OCI-LY1 (cell line): ENCODE results near the gene HNRNPA2B1.

Experiments
- H2AFZ ChIP-seq: fragments of 200-600 bp; sonication (generic), shearing (Covaris generic); 2 replicates; pipeline ENCODE4 v1.6.0; 2014; ENCODE audit warnings: antibody characterized with exemption, mild to moderate bottlenecking, low read length
- H3F3A ChIP-seq: fragments of 200-600 bp; sonication (generic), shearing (Covaris generic); 2 replicates; pipeline ENCODE4 v1.6.0; 2014; ENCODE audit warnings: mild to moderate bottlenecking, antibody characterized with exemption, low read length, moderate library complexity; ENCODE audit not compliant: insufficient read depth
- H3K27ac ChIP-seq: fragments of 200-600 bp; sonication (generic); 2 replicates; pipeline ENCODE4 v1.5.1; 2014; ENCODE audit warnings: low read length, mixed run types, mild to moderate bottlenecking, low read depth; ENCODE audit not compliant: poor library complexity, severe bottlenecking
- H3K27me3 ChIP-seq: fragments of 200-600 bp; sonication (generic); 2 replicates; pipeline ENCODE4 v1.6.0; 2014; ENCODE audit warnings: antibody characterized with exemption, mild to moderate bottlenecking, low read length, moderate library complexity; ENCODE audit not compliant: insufficient read depth
- H3K36me3 ChIP-seq: fragments of 200-600 bp; sonication (generic); 2 replicates; pipeline ENCODE4 v1.6.1; 2014; ENCODE audit warnings: mild to moderate bottlenecking, antibody characterized with exemption, low read length, moderate library complexity, mixed read lengths; ENCODE audit not compliant: insufficient read depth
- H3K4me1 ChIP-seq: fragments of 200-600 bp; sonication (generic); 2 replicates; pipeline ENCODE4 v1.5.1; 2014; ENCODE audit warnings: mild to moderate bottlenecking, low read length, moderate library complexity; ENCODE audit not compliant: insufficient read depth, severe bottlenecking
- H3K4me2 ChIP-seq: fragments of 200-600 bp; sonication (generic), shearing (Covaris generic); 2 replicates; pipeline ENCODE4 v1.6.1; 2014; ENCODE audit warnings: low read length
- H3K4me3 ChIP-seq: fragments of 200-600 bp; sonication (generic); 2 replicates; pipeline ENCODE4 v1.5.1; 2014; ENCODE audit warnings: low read length, low read depth, mild to moderate bottlenecking, mixed read lengths; ENCODE audit not compliant: poor library complexity, severe bottlenecking
- H3K79me2 ChIP-seq: fragments of 200-600 bp; shearing (Covaris generic); 2 replicates; pipeline ENCODE4 v1.6.1; 2016; ENCODE audit warnings: mixed run types, low read length, mixed read lengths; ENCODE audit not compliant: insufficient read depth
- H3K9ac ChIP-seq: fragments of 200-600 bp; sonication (generic), shearing (Covaris generic); 2 replicates; pipeline ENCODE4 v1.6.1; 2014; ENCODE audit warnings: mild to moderate bottlenecking, low read length, mixed read lengths
- H3K9me2 ChIP-seq: fragments of 200-600 bp; sonication (generic), shearing (Covaris generic); 2 replicates; pipeline ENCODE4 v1.6.1; 2014; ENCODE audit warnings: low read depth, mild to moderate bottlenecking, low read length, mixed read lengths
- H3K9me3 ChIP-seq: fragments of 200-600 bp; shearing (Covaris generic); 2 replicates; pipeline ENCODE4 v1.6.1; 2014; ENCODE audit warnings: low read length, mixed read lengths
- H4K20me1 ChIP-seq: fragments of 200-600 bp; sonication (generic), shearing (Covaris generic); 2 replicates; pipeline ENCODE4 v1.6.0; 2016; ENCODE audit warnings: mild to moderate bottlenecking, low read length; ENCODE audit not compliant: insufficient read depth
- EZH2 ChIP-seq: fragments of 200-600 bp; sonication (generic), shearing (Covaris generic); IDR thresholded peaks from 2 replicates; pipeline ENCODE4 v1.8.0; 2017; ENCODE audit warnings: borderline replicate concordance, mixed run types, mild to moderate bottlenecking, antibody characterized with exemption, low read length, moderate library complexity, mixed read lengths
- TF ChIP-seq, protein P1 (sequence below): fragments of 200-600 bp; sonication (generic), shearing (Covaris generic); IDR thresholded peaks from 2 replicates; pipeline ENCODE4 v1.5.1; 2017; ENCODE audit warnings: mild to moderate bottlenecking, antibody characterized with exemption, low read length, moderate library complexity, mixed read lengths

The HNRNPA2B1 gene

DNA sequence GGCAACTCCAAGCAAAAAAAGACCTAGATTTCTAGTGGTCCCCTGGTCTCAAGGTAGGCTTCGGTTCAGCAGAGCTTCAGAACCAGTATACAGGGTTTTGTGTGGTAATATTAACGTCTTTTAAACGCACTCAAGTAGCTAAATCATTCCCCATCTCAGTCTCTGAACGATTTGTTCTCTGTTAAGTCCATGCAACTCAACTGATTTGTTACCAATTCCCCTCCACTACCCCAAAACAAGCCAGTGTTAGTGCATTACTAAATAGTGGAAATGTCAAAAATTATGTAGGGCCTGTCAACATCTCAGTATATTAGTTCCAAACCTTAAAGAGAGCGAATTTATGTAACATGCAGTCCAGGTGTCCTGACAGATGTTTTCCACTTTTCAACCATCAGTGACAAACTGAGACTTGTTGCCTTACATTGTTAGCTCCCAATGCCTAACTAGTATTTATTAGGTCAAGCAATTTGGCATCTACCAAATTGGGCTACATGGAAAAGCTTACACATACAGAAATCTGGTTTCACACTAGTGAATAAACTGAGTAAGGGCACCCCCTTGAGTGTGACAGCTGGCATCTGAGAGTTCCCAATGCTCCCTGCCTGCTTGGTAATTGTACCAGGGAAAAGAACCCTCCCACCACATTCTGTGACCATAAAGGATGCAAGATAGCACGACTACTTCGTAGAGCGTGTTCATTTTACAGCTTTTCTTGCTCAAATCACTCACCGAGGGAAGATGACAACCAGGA is 12.2 kb downstream of the HNRNPA2B1 start:
- H3K27me3 ChIP-seq: no peaks in the 10 kb centered on the region
- H2AFZ ChIP-seq: no peak overlapping the region
- no peak overlapping the region for H3K4me3 ChIP-seq
- H3K36me3 ChIP-seq: peaks cover 78% of the 10 kb centered on the region
- H3K9ac ChIP-seq: no peak overlapping the region
- no peaks in the 10 kb centered on the region; the same call in 1 of the 2 replicates for H4K20me1 ChIP-seq
- peaks cover 49% of the 10 kb centered on the region for H3K4me1 ChIP-seq
- H3K9me3 ChIP-seq: no peaks in the 10 kb centered on the region
- TF ChIP-seq, protein P1, sequence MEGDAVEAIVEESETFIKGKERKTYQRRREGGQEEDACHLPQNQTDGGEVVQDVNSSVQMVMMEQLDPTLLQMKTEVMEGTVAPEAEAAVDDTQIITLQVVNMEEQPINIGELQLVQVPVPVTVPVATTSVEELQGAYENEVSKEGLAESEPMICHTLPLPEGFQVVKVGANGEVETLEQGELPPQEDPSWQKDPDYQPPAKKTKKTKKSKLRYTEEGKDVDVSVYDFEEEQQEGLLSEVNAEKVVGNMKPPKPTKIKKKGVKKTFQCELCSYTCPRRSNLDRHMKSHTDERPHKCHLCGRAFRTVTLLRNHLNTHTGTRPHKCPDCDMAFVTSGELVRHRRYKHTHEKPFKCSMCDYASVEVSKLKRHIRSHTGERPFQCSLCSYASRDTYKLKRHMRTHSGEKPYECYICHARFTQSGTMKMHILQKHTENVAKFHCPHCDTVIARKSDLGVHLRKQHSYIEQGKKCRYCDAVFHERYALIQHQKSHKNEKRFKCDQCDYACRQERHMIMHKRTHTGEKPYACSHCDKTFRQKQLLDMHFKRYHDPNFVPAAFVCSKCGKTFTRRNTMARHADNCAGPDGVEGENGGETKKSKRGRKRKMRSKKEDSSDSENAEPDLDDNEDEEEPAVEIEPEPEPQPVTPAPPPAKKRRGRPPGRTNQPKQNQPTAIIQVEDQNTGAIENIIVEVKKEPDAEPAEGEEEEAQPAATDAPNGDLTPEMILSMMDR: peak; percentile 14; the same call in 1 of the 2 replicates
- TF ChIP-seq EZH2: no peak
- peaks cover 88% of the 10 kb centered on the region for H3F3A ChIP-seq
- no peaks in the 10 kb centered on the region; the same call in 1 of the 2 replicates for H3K79me2 ChIP-seq
- no peak overlapping the region for H3K4me2 ChIP-seq
- H3K9me2 ChIP-seq: no peaks in the 10 kb centered on the region
- peak overlapping the region; percentile 65 for H3K27ac ChIP-seq

- no peak for TF ChIP-seq EZH2
- TF ChIP-seq, protein P1: no peak
- H4K20me1 ChIP-seq: no peaks in the 10 kb centered on the region; the same call in 1 of the 2 replicates
- no peaks in the 10 kb centered on the region for H3K9me3 ChIP-seq
- no peaks in the 10 kb centered on the region for H3K9me2 ChIP-seq
- H3K9ac ChIP-seq: no peak overlapping the region
- H3K4me3 ChIP-seq: no peak overlapping the region
- peaks cover 41% of the 10 kb centered on the region for H3K4me1 ChIP-seq
- H3K27me3 ChIP-seq: no peaks in the 10 kb centered on the region
- H3K27ac ChIP-seq: peak overlapping the region; percentile 65
- no peak overlapping the region for H2AFZ ChIP-seq
- H3F3A ChIP-seq: peaks cover 86% of the 10 kb centered on the region
- no peak overlapping the region for H3K4me2 ChIP-seq
- peaks cover 71% of the 10 kb centered on the region for H3K36me3 ChIP-seq
- H3K79me2 ChIP-seq: no peaks in the 10 kb centered on the region; the same call in 1 of the 2 replicates
Observed at GRCh38 chr7:26187380-26188205, 13.0 kb downstream of the HNRNPA2B1 start.

GRCh38 chr7:26186364-26187311 is 13.9 kb downstream of the HNRNPA2B1 start:
- H3K27me3 ChIP-seq: no peaks in the 10 kb centered on the region
- H3K4me1 ChIP-seq: peaks cover 32% of the 10 kb centered on the region
- H3K27ac ChIP-seq: peak overlapping the region; percentile 65
- no peak overlapping the region for H3K4me3 ChIP-seq
- no peaks in the 10 kb centered on the region for H3K9me3 ChIP-seq
- peaks cover 62% of the 10 kb centered on the region for H3K36me3 ChIP-seq
- no peak for TF ChIP-seq EZH2
- TF ChIP-seq, protein P1: no peak
- no peak overlapping the region for H3K4me2 ChIP-seq
- no peak overlapping the region for H2AFZ ChIP-seq
- H3K9me2 ChIP-seq: no peaks in the 10 kb centered on the region
- no peak overlapping the region for H3K9ac ChIP-seq
- H3K79me2 ChIP-seq: no peaks in the 10 kb centered on the region; the same call in 1 of the 2 replicates
- H3F3A ChIP-seq: peaks cover 78% of the 10 kb centered on the region
- H4K20me1 ChIP-seq: no peaks in the 10 kb centered on the region; the same call in 1 of the 2 replicates
